Hindlimb muscle (tissue), 1 donor: ENCODE results near the gene RALGPS2. TPM values are rescaled to one million over a fixed set of nuclear protein-coding genes. Genes with fewer than 3 reads are reported as not detected.
A peak's percentile ranks its signal among the peaks of the same experiment; 100 is the strongest.
"Not testable (repeated sequence)": the region's sequence is repeated elsewhere in the genome, so short reads cannot be mapped to it uniquely, and the experiment has no call there.

Experiments
- DNase-seq: peaks from one replicate; pipeline ENCODE4 v3.0.0-alpha.2; 2013
- polyA plus RNA-seq: library from polyadenylated mRNA; unstranded; fragments of 120-200 nt; gene quantifications from one replicate; pipeline ENCODE4 v1.2.1, GENCODE V29; 2013; ENCODE audit not compliant: insufficient read length

RALGPS2 gene
- polyA plus RNA-seq, 1 donor, result 41.1 TPM

DNA sequence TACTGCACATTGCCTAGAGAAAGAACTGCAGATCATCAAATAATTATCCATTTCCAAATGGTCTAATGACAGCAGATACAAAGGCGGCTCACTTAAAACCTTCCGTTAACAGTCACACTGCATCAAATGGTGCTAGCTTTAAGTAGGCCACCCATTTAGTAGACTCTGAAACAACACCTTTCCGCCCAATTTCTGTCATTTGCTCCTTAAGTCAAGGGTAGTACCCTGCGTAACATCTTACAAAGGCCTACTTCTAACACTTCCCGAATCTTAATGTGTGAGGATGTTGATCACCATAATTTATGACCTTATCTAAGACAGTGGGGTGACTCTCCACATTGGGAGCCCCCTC is 692 bp upstream of the RALGPS2 start:
- no peak for DNase-seq

DNA sequence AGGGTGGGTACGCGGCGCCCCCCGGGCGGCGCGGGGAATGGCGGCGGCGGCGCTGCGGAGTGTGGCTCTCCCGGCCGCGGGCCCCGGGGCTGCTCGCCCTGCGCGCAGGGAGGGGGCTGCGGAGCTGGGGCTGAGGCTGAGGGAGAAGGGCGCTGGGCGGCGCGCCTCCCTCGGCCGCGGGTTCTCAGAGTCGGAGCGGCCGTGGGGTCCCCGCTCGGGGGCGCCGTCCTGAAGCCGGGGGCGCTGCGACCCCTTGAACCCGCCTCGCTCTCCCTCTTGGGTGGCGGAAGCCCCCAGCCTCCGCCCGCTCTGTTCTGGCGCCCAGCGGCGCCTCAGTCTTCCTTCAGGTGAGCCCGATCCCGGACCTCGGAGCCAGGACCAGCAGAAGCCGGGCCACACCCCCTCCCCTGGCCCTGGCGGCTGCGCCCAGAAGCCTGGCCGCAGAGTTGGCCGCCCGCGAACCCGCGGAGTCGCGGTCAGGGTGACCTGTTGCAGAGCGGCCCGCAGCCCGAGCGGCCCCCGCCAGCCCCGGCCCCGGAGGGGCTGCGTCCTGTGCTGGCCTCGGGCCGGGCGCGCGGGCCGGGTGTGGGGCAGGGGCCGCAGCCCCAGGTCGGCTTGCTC is 532 bp downstream of the RALGPS2 start:
- DNase-seq, result peak; percentile 50

DNA sequence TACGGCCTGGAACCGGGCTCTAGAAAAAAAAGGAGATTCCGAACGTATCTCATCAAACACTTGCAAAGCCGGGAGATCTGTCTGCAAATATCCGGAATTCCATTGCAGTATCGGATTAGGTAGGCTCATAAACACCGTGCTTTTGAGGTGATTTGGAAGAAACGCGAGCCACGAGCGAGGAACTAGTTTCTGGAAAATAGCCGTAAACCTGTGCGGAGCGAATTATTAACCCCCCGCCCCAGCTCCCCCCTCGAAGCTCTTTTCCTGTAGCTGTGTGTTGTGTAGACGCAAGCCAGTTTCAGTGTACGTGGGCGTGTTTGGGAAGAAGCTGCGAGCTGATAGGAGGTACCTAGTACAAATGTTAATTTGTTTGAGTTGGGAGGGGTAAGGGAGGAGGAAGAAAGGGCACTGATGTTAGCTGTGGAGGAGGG is 1.1 kb downstream of the RALGPS2 start:
- peak; percentile 49 for DNase-seq

DNA sequence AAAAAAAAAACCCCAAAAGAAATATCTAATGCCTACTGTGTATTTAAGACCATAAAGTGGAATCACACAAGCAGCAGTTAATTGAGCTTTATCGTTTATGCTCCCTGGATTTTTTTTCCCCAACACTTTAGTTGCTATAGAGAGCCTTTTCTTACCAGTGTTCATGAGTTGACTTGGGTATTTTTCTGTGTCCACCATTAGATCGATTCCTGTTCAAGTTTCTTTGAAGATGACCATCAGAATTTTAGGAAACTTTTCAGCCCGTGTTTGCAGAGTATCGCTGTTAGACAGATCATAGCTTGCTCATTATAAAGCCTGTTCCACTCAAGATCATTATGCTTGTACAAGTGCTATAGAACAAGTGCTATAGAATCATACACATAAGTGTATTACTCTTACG is 1.5 kb downstream of the RALGPS2 start:
- no peak for DNase-seq

DNA sequence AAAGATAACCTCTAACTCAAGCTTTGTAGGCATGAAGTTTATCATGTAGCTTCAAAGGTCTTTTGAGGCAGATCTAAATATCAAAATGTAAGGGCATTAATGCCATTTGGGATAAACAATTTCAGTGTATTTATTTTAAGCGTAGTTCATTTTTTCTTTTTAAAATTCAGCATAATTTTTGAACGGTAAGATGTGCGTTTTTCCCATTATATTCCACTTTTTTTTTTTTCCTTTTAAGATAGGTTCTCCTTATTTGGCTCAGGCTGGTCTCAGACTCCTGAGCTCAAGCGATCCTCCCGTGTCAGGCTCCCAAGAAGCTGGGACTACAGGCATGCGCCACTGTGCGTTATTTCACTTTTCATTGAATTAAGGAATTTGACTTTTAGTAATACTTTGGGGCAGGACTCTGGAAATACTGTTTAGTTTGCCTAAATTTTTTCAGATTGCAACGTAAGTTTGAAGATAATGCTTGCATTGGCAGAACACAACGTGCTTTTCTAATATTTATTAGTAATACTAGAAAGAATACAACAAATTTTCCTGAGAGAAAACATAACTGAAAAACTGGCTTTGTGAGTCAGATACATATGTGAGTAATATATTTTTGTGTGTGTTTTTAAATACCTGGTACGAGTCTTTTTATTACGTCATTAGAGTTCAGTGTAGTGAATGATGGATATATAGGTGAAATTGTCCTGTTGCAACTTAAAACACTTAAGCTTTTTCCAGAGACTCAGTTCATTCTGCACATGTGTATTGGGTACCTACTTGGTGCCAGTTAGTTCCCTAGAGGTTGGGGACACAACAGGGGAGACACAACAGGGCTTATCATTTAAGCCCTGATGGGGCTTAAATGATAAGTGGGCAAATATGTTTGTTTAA is 2.2 kb downstream of the RALGPS2 start:
- DNase-seq, result no peak

DNA sequence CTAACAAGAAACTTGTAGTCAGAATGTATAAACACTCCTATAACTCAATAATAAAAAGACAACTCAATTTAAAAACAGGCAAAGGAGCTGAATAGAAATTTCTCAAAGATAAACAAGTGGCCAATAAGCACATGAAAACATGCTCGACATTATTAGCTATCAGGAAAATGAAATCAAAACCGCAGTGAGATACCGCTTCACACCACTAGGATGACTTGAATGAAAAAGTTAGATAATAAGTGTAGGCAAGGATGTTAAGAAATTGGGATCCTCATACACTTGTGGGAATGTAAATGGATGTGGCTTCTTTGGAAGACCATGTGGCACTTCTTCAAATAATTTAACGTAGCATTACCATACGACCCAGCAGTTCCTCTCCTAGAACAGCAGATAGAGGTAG is 8.9 kb downstream of the RALGPS2 start:
- DNase-seq, result no peak

DNA sequence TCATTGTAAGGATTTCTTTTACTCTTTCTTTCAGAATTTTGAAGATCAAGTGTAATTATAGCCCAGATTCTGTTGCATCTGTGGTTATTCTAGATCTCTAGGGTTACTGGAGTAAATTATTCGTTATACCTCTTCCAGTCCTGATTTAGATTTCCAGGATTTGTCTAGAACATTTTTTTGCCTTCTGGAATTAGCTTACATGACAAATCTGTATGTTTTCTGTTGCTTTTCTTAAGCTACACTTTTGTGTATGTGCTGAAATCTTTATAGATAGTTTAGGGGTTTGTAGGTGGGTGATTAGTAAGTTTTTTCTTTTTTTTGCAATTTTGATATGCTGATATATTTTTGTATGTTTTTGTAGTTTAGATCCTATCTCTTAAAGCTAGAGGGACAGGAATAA is 13.7 kb downstream of the RALGPS2 start:
- no peak for DNase-seq

DNA sequence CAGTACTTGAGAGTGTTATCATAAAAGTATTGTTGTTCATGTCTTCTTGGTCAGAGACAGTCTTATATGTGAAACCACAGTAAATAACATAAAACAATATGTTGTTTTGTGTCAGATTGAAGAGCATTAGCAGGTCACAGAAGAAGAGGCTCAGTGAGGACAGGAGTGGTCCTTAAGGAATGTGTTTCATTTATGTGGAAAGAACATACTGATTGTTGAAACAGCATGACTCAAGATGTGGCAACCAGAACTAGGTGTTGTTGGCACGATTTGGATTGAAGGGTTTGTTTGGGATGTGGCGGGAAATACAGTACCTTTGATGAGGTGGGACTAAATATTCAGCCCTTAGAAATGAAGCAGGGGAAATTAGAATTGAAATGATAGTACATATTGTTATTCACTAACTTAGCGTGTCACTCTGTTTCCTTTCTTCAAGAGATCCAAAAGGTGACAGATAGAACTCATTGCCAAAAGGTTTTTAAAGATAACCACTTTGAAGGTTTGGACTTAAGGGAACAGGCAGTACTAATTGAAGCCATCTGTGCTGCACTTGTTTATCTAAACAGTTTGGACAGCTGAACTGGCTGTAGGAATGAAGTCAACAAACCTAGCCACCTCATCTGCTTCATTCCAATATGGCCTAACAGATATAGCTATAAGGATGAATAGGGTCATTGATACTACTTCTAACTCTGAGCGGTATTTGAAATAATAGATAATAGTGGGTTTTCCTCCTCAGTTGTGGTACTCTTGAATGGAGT is 14.4 kb downstream of the RALGPS2 start:
- no peak for DNase-seq

DNA sequence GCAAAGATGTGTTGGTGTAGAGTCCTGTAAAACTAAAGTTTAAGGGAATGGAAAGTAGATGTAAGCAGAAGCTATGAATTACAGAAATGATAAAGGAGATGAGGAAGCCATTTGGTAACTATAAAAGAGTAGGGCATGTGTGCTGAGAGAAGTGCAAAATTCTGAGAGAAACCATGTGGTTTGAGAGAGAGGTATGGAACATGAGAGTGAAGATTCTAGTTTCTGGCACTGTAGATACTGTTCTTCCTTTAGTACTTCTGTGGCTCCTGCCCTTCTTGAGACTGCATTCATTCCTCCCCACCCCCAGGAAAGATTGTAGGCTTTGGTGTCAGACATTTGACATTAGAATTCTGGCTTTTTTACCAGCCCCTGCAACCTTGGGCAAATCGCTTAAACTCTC is 15.4 kb downstream of the RALGPS2 start:
- no peak for DNase-seq

DNA sequence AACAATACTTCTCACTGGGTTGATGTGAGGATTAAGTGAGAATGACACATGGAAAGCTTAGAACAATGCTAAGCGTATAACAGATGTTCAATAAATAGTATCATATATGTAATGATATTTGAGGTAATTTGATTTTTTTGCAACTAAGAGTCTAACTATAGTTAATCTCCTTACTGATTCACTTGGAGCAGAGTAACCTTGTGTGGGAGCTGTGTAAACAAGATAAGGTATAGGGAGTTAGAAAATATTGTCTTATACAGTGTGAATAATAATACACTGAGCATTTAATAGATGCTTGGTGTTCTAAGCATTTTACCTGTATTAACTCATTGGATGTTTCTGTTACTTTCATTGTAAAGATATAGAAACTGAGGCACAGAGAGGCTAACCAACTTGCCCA is 15.9 kb downstream of the RALGPS2 start:
- DNase-seq, result no peak

DNA sequence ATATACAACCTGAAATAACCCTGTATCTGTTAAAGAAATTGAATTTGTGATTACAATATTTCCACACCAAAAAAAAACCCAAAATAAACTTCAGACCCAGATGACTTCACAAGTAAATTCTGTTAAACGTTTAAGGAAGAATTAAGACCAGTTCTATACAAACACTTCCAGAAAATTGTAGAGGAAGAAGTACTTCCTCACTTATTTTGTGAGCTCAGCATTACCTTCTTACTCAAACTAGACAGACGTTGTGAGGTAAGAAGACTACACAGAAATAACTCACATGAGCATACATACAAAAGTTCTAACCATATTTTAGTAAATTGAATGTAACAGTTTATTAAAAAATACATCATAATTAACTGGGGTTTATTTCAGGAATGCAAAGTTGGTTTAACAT is 18.8 kb downstream of the RALGPS2 start:
- DNase-seq, result no peak

DNA sequence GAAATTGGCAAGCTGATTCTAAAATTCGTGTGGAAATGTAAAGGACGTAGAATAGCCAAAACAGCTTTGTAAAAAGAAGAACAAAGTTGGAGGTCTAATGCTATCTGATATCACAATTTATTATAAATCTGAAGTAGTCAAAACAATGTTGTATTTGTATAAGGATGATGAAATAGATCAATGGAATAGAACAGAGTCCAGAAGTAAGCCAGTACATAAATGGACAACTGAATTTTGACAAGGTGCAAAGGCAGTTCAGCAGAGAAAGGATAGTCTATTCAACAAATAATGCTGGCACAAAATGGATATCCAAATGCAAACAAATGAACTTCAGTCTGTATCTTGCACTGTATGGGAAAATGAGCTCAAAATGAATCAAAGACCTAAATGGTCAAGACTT is 20.2 kb downstream of the RALGPS2 start:
- DNase-seq, result no peak

DNA sequence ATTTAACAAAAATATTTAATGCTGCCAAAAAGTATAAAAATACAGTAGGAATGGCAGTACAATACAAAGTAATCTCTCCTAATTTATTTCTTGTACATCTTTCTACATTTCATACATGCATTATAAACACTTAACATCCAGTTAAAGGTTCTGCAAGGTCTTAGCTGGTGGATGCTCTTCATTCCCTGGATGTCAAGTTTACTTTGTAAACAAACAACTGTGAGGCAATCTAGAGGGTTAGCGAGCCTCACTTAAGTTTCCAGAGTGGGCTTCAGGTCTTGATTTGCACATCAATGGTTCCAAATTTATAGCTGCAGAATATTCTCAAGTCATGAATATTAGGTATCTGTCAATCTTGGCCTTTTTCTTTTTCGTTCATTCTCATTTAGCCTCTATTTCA is 21.3 kb downstream of the RALGPS2 start:
- DNase-seq, result no peak

DNA sequence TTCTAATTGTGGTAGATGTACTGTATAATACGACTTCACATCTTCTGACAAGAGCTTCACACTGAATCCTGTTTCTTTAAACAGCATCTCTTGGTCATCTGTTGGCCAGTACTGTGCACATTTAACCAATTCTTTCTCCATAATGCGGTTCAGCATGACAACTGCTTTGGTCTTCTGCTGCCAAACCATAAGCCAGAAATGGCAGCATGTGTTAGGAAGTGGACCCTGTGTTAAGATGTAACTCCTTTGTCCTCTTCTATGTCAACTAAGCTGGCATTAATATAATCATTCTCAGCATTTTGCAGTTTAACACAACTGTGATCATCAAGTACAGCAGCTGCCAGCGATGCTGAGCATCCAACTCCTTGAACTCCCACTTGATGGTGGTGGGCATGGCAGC is 22.3 kb downstream of the RALGPS2 start:
- DNase-seq, result not testable (repeated sequence)

DNA sequence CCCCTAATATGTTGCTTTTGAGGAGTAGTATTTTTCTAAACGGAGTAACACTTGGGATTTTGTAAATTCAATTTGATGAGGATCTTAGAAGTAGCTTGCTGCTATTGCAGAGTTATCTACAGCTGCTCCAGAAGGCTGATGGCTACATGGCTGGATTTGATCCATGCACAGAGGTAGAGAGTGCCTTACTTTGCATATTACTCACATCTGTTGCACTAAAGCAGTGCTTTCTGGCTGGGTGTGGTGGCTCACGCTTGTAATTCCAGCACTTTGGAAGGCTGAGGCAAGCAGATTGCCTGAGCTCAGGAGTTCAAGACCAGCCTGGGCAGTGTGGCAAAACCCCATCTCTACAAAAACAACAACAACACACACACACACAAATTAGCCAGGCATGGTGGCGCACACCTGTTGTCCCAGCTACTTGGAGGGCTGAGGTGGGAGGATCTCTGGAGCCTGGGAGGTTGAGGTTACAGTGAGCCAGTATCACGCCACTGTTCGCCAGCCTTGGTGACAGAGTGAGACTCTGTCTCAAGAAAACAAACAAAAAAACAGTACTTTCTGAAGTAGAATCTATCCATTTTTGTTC is 24.6 kb downstream of the RALGPS2 start:
- no peak for DNase-seq

DNA sequence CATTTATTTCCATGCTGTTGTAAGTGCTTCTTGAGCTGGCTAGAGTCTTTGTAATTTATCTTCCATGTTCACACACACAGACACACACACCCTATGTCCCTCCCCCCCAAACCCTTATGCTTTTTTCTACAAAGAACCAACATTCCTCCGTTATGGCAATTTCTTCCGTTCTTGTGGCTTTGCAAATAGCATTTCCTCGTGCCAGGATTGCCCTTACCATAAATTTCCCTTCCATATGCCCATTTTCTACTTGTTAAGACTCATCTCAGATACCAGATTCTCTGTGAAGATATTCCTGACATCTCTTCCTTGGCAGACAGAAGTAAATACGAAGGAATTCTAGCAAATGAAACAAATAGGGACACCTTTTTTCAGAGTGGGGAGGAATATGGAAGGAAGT is 26.0 kb downstream of the RALGPS2 start:
- no peak for DNase-seq

DNA sequence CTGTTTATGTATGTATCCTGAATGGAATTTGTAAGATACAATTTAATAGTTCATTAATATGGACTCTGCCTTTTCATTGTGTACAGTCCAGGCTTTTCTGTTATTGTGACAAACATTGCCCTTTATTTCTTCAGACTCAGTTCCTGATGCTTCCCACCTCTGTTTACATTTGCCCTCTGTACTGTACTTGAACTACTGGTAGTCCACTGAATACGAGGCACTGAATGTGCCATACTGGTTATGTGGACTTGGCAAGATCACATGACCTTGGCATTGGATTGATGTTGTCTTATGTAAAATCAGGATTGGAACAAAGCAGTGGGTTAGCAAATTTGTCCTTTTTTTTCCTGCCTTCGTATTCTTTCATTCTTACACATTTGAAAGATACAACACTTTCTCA is 27.8 kb downstream of the RALGPS2 start:
- DNase-seq, result no peak

DNA sequence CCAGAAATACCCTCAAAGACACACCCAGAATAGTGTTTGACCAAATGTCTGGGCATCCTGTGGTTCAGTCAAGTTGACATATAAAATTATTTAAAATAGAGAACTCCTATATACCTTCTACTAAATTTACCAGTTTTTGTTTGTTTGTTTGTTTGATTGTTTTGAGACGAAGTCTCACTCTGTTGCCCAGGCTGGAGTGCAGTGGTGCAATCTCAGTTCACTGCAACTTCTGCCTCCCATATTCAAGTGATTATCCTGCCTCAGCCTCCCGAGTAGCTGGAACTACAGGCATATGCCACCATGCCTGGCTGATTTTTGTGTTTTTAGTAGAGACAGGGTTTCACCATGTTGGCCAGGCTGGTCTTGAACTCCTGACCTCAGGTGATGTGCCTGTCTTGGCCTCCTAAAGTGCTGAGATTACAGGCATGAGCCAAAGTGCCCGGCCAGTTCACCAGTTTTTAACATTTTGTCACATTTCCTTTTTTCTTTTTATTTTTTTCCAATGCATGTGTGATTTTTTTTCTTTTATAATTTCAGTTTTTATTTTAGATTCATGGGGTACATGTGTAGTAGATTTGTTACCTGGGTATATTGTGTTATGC is 29.7 kb downstream of the RALGPS2 start:
- DNase-seq, result not testable (repeated sequence)

DNA sequence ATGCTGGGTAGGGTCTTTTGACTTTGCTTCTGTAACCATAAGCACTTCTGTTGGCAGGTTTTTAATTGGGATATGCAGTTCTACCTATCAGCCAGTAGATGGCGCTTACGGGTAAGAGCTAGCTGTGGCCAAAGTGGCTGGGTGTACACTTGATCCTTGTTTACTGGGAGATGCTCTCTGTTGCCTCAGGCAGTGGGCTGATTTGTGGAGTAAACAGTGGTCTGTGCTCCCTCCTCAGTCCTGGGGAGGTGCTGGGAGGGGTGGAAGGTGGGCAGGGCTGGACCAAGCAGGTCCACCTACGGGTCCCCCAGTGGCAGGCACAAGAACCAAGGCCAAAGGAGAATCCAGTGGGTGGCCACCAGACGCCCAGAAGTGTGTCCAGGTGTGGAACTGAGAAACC is 43.4 kb downstream of the RALGPS2 start:
- DNase-seq, result no peak

DNA sequence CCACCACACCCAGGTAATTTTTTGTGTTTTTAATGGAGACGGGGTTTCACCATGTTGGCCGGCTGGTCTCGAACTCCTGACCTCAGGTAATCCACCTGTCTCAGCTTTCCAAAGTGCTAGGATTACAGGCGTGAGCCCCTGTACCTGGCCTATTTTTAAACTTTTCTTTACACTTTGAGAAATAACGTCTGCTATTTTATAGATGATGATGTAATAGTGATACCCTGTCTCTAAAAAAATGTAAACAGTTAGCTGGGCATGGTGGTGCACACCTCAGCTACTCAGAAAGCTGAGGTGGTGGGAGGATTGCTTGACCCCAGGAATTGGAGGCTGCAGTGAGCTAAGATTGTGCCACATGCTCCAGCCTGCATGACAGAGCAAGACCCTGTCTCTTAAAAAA is 47.9 kb downstream of the RALGPS2 start:
- DNase-seq, result no peak

DNA sequence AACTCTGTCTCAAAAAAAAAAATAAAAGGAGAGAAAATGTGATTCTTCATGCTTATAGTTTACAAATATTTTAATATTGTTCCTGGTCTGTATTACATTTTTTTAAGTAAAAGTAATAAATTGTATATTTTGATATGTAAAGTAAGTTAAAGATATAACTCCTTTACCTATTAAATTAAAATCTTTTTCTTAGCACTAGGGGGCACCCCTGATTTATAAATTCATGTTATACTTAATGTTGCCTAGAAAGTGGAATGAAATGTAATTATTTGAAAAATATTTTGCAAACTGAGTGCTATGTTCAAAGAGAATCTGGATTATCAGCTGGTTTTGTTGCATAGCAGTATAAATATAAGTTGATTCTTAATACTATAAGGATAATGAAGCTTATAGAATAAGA is 49.2 kb downstream of the RALGPS2 start:
- DNase-seq, result peak; percentile 15

DNA sequence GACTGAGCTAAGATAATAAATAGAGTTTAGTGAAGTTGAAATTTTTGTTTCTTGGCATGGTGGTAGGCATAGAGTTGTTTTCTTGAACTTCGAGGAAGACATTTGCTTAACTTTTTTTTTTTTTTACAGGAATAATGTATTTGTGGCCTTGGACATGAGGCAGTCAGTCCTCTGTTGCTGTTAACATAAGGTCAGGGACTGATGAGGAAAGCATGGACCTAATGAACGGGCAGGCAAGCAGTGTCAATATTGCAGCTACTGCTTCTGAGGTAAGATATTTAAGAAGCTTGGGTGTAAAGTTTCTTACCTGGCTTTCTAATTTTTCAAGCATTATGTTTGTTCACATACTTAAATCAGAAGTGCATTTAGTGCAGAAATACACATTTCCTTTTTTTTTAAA is 51.5 kb downstream of the RALGPS2 start:
- no peak for DNase-seq
